ENCODE measurements around the gene MGA.

The MGA gene

DNA sequence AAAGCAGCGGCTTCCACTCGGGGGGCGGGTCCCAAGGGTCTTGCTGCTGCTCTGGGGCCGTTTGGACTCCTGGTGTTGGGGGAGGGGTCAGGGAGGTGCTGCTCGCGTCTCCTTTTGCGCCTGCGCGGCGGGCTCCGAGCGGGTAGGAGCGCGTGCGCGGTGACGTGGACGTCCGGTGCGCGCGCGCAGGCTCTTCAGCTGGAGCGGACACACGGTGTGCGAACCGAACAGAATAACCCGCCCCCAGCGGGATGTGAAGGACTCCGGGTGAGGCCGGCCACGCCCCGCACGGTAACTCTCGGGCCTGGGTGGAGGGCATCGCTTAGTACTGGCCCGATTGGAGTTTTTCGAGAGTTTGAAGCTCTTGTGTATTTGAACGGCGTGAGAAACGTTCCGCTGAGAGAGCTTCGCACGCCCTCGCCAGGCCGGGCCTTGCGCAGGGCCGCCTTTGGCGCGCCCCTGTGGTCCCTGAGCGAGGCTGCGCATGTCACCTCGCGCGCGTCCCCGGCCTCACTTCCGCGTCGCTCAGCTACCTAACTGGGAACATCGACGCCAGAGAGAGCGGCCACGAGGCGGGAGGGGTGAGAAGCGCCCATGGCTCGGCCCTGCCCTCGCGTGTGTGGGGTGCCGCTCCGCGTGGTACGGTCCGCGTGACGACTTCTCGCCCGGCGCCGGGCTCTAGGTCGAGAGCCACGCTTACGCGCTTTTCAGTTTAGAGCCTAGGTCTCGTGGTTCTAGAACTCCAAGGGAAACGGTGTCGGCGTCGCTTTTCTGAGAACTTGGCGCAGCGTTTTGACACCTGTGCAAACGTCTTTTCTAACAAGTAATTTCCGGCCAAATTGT lies at the start of gene MGA:
Gene MGA (plus strand): TSS at position 171 of the 843 bp plus-strand sequence.
- no peaks in the 10 kb centered on the region for H3K36me3 ChIP-seq (ENCODE audit: insufficient read depth, low read depth, low read length)
- no peak within 1 kb of the TSS for H3K27ac ChIP-seq (ENCODE audit: low read length)
- H3K27me3 ChIP-seq (ENCODE audit: insufficient read depth, low read length), result peaks cover 35% of the 10 kb centered on the region
- peak within 1 kb of the TSS; percentile 82 for H3K4me3 ChIP-seq (ENCODE audit: low read length)
- no peaks in the 10 kb centered on the region for H3K9me3 ChIP-seq (ENCODE audit: insufficient read depth, low read depth, low read length)
- peak within 1 kb of the TSS; percentile 69 for H3K9ac ChIP-seq (ENCODE audit: low read depth, low read length)
- H3K4me1 ChIP-seq (ENCODE audit: insufficient read depth, low read length), result no peaks in the 10 kb centered on the region

DNA sequence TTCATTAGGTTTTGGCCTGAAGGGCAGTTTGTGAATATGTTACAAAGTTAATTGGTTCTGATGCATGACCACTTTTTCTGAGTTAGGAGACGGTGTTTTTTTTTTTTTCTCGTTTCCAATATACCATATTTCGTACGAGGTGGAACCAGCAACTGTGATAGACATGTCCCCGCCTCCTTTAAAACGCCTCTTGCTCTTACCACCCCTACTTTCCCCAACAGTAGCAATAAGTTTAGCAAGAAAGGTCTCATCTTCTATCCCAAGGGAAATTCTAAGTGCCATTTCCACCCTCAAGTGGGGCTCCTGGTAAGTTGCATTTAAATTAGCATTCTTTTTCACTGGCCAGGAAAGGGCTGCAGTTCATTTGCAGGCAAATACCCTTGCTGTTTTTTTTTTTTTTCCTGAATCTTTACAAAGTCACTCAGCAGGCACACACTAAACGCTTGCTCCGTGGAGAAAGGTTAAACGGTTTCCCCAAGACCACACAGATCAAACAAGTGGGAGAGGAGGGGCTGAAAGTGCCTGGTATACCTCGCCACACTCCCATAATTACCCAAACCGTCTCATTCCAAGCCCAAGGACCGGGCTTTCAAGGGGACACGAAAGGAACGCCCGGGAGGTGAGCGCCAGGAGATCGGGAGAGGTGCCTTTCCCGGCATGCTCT lies 39.5 kb upstream of the MGA start:
- H3K4me1 ChIP-seq (ENCODE audit: insufficient read depth, low read length), result no peaks in the 10 kb centered on the region; the same call in 1 of the 2 replicates
- H3K27me3 ChIP-seq (ENCODE audit: insufficient read depth, low read length), result peaks cover 31% of the 10 kb centered on the region
- no peaks in the 10 kb centered on the region for H3K36me3 ChIP-seq (ENCODE audit: insufficient read depth, low read depth, low read length)
- H3K9me3 ChIP-seq (ENCODE audit: insufficient read depth, low read depth, low read length), result 0 out of 2 replicates have a peak, but pooled peaks cover 3% of the 10 kb centered on the region
- no peak overlapping the region for H3K27ac ChIP-seq (ENCODE audit: low read length)
- H3K9ac ChIP-seq (ENCODE audit: low read depth, low read length), result peak overlapping the region; percentile 50
- H3K4me3 ChIP-seq (ENCODE audit: low read length), result peak overlapping the region; percentile 57

DNA sequence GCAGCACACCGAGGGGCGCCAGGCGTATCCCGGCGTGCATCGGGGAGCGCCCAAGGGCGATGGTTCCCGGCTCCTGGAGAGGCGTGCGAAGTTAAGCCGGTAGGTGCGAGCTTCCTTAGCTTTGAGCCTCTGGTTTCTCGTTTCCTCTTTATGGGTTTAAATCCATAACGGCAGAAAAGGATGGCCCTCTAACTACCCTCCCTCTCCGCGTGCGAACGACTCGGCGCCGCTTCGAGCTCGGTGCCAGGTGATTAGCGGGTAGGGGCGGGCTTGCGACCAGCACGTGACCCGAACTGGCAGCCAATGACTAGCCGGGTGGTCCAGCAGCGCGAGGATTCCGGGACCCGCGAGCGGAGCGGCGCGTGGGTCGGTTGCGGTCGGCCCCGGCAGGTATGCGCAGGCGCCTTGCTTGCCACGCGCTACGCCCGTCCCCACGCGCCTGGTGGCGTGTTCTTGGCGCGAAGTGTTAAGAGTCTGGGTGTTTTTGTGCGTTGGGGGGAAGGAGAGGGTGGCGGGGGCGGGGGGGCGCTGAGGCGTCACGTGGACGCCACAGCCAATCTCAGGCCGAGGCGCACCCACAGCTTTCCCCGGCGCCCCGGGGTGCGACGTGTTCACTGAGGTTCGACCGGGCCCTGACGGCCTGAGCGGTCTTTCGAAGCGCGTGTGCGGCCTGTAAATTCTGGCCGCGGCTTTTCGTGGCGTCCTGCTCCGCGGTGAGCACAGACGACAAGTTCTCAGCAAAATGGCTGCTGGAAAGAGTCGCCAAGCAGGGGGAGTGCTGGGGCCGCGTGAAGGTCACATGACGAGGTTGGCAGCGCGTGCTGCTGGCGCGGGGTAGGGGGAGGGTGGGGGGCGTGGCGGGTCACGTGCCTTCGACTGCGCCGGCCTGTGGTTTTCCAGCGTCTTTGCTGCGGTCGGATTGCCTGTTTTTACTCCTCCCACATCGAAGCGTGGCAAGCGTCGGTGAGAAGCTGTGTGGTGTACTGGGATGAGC lies 38.7 kb upstream of the MGA start:
- peak overlapping the region; percentile 69; the same call in 1 of the 2 replicates for H3K9ac ChIP-seq (ENCODE audit: low read depth, low read length)
- peaks cover 31% of the 10 kb centered on the region for H3K27me3 ChIP-seq (ENCODE audit: insufficient read depth, low read length)
- H3K4me1 ChIP-seq (ENCODE audit: insufficient read depth, low read length), result no peaks in the 10 kb centered on the region; the same call in 1 of the 2 replicates
- H3K36me3 ChIP-seq (ENCODE audit: insufficient read depth, low read depth, low read length), result no peaks in the 10 kb centered on the region
- no peak overlapping the region for H3K27ac ChIP-seq (ENCODE audit: low read length)
- H3K9me3 ChIP-seq (ENCODE audit: insufficient read depth, low read depth, low read length), result 0 out of 2 replicates have a peak, but pooled peaks cover 3% of the 10 kb centered on the region
- peak overlapping the region; percentile 57 for H3K4me3 ChIP-seq (ENCODE audit: low read length)

DNA sequence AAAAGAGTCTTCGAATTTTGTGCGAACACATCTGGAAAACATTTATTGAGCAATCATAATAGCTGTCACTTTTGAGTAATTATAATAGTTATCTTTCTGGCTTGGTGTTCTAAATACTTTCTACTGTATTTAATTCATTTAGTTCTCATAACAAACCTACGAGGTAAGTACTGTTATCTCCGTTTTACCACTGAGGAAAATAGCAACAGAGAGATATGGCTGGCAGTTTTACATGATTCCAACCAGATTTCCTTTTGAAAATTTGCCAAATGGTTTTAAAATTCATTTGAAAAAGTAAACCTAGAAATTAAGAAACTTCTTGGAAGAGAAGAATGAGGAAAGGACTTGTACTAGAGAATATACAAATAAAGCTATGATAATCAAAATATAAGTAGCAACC lies 37.3 kb upstream of the MGA start:
- H3K9me3 ChIP-seq (ENCODE audit: insufficient read depth, low read depth, low read length), result 0 out of 2 replicates have a peak, but pooled peaks cover under 1% of the 10 kb centered on the region
- no peaks in the 10 kb centered on the region for H3K36me3 ChIP-seq (ENCODE audit: insufficient read depth, low read depth, low read length)
- no peak overlapping the region for H3K4me3 ChIP-seq (ENCODE audit: low read length)
- peaks cover 31% of the 10 kb centered on the region for H3K27me3 ChIP-seq (ENCODE audit: insufficient read depth, low read length)
- H3K4me1 ChIP-seq (ENCODE audit: insufficient read depth, low read length), result no peaks in the 10 kb centered on the region; the same call in 1 of the 2 replicates
- no peak overlapping the region for H3K27ac ChIP-seq (ENCODE audit: low read length)
- no peak overlapping the region for H3K9ac ChIP-seq (ENCODE audit: low read depth, low read length)

DNA sequence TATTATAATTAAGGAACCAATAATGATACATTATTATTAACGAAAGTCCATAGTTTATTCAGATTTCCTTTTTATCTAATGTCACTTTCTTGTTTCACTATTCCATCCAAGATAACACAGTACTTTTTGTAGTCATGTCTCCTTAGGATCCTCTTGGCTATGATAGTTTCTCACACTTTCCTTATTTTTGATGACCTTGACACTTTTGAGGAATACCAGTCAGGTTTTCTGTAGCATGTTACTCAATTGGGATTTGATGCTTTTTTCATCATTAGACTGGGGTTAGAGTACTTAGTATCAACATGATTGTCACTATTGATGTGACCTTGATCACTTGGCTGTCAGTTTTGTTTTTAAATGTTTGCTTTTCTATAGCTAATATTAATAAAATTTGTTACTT lies 33.0 kb upstream of the MGA start:
- Histone ChIP-seq H3K27me3 (ENCODE audit: insufficient read depth, low read length) (peaks cover 7% of the 10 kb centered on the region), H3K4me3 (ENCODE audit: low read length) (no peak overlapping the region), H3K9ac (ENCODE audit: low read depth, low read length) (no peak overlapping the region), H3K4me1 (ENCODE audit: insufficient read depth, low read length) (peaks cover 18% of the 10 kb centered on the region), H3K27ac (ENCODE audit: low read length) (no peak overlapping the region), H3K36me3 (ENCODE audit: insufficient read depth, low read depth, low read length) (no peaks in the 10 kb centered on the region), H3K9me3 (ENCODE audit: insufficient read depth, low read depth, low read length) (no peaks in the 10 kb centered on the region)

DNA sequence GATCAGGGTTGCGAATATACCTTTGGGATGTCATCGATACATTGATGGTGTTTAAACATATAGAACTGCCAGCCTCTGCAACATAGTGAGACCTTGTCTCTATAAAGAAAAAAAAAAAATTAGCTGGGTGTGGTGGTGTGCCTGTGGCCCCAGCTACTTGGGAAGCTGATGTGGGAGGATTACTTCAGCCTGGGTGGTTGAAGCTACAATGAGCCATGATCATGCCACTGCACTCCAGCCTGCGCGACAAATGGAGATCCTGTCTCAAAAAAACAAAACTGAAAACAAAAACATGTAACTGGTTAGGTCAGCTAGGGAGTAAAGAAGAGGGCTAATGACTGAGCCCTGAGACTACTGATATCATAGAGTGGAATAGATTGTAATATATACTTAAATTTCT lies 30.7 kb upstream of the MGA start:
- Histone ChIP-seq H3K36me3 (ENCODE audit: insufficient read depth, low read depth, low read length) (no peaks in the 10 kb centered on the region), H3K27ac (ENCODE audit: low read length) (no peak overlapping the region), H3K27me3 (ENCODE audit: insufficient read depth, low read length) (no peaks in the 10 kb centered on the region), H3K4me1 (ENCODE audit: insufficient read depth, low read length) (peaks cover 33% of the 10 kb centered on the region), H3K9me3 (ENCODE audit: insufficient read depth, low read depth, low read length) (no peaks in the 10 kb centered on the region), H3K4me3 (ENCODE audit: low read length) (peak overlapping the region; percentile 12; the same call in 1 of the 2 replicates), H3K9ac (ENCODE audit: low read depth, low read length) (no peak overlapping the region; the same call in 1 of the 2 replicates)

DNA sequence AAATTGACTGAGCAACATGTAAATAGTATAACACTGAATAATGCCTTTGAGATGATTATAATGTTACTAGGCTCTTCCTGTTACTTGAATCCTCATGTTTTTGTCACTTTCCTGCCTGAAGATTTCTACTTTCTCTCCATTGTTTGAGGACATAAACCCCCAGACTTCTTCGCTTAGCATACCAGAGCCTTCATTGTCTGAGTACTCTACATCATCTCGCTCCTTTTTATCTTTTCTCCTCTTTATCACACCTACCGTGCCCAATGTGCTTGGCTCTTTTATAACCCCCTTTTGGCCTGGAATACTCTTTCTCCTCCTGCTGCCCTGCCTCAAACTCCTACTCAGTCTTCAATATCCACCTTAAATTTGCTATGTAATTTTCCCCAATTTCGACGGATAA lies 30.3 kb upstream of the MGA start:
- H3K36me3 ChIP-seq (ENCODE audit: insufficient read depth, low read depth, low read length), result no peaks in the 10 kb centered on the region
- H3K27me3 ChIP-seq (ENCODE audit: insufficient read depth, low read length), result no peaks in the 10 kb centered on the region
- peaks cover 36% of the 10 kb centered on the region for H3K4me1 ChIP-seq (ENCODE audit: insufficient read depth, low read length)
- H3K9me3 ChIP-seq (ENCODE audit: insufficient read depth, low read depth, low read length), result no peaks in the 10 kb centered on the region
- H3K9ac ChIP-seq (ENCODE audit: low read depth, low read length), result peak overlapping the region; percentile 19; the same call in 1 of the 2 replicates
- H3K4me3 ChIP-seq (ENCODE audit: low read length), result peak overlapping the region; percentile 12; the same call in 1 of the 2 replicates
- no peak overlapping the region for H3K27ac ChIP-seq (ENCODE audit: low read length)

DNA sequence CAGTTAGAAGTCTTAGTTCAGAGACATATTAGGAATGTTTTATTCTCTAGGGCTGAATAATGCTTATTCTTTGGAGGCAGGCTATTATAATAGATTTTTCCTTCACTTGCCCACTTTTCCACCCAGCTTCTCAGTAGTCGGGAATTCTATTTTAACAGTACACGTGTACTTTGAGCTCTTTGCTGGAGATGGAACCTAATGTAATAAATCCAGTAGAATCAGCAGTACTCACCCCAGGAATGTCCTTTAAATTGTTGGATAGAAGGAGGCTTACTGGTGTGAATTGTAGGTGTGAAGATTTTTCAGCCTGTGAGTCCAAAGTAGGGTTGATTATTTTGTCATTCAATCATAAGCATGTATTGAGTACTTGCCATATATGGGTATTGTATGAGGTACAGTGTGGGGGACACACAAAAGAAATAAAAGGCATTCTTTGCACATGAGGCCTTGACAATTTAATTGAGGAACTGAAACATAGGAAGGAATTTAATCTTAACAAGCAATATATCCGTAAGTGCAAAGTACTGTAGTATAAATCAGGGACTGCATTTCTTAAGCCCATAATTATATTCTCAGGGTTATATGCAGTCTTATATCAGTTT lies 29.5 kb upstream of the MGA start:
- Histone ChIP-seq H3K4me3 (ENCODE audit: low read length) (no peak overlapping the region), H3K27me3 (ENCODE audit: insufficient read depth, low read length) (no peaks in the 10 kb centered on the region), H3K9me3 (ENCODE audit: insufficient read depth, low read depth, low read length) (no peaks in the 10 kb centered on the region), H3K4me1 (ENCODE audit: insufficient read depth, low read length) (peaks cover 36% of the 10 kb centered on the region), H3K9ac (ENCODE audit: low read depth, low read length) (no peak overlapping the region), H3K27ac (ENCODE audit: low read length) (no peak overlapping the region), H3K36me3 (ENCODE audit: insufficient read depth, low read depth, low read length) (no peaks in the 10 kb centered on the region)

DNA sequence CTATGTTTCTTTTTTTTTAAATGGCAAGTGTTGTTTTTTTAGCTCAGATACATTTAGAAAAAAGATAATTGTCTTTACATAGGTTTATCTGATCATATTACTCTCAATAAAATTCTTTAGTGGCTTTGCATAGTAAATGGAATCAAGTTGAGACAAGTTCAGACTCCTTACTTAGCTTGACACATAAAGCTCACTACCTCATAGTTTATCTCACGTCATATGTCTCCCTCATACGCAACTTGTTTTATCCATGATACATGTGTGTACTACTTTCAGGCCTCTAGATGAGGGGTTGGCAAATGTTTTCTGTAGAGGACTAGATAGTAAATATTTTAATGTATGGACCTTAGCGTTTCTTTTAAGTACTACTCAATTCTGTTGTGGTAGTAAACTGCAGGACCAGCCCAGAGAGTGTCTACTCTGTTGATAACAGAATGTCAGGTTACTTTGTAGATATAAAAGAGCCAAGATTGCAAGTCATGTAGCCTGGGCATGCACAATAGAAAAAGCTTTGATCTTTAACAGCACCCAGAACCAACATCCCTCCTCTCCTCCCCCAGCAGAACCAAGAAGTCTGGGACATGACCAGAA lies 28.2 kb upstream of the MGA start:
- H3K9ac ChIP-seq (ENCODE audit: low read depth, low read length), result no peak overlapping the region

DNA sequence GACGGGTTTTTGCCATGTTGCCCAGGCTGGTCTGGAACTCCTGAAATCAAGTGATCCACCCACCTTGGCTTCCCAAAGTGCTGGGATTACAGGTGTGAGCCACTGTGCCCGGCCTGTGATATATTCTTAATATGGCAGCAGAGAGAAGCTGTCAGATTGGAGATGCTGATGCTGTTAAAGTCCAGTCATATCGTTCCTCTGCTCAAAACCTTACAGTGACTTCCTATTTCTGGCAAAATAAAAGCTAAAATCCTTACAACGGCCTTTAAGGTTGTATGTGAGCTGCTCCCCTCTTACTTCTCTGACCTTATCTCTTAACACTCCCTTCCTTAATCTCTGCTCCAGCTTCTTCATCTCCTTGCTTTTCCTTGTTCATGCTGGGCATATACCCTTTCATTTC lies 26.6 kb upstream of the MGA start:
- no peaks in the 10 kb centered on the region for H3K9me3 ChIP-seq (ENCODE audit: insufficient read depth, low read depth, low read length)
- H3K27ac ChIP-seq (ENCODE audit: low read length), result no peak overlapping the region
- H3K9ac ChIP-seq (ENCODE audit: low read depth, low read length), result no peak overlapping the region
- H3K36me3 ChIP-seq (ENCODE audit: insufficient read depth, low read depth, low read length), result no peaks in the 10 kb centered on the region
- peaks cover 36% of the 10 kb centered on the region for H3K4me1 ChIP-seq (ENCODE audit: insufficient read depth, low read length)
- H3K27me3 ChIP-seq (ENCODE audit: insufficient read depth, low read length), result no peaks in the 10 kb centered on the region
- H3K4me3 ChIP-seq (ENCODE audit: low read length), result no peak overlapping the region

More for the DNA sequence above, 28.2 kb upstream of the MGA start:
- no peaks in the 10 kb centered on the region for H3K36me3 ChIP-seq (ENCODE audit: insufficient read depth, low read depth, low read length)
- H3K27ac ChIP-seq (ENCODE audit: low read length), result no peak overlapping the region
- no peak overlapping the region for H3K4me3 ChIP-seq (ENCODE audit: low read length)
- H3K27me3 ChIP-seq (ENCODE audit: insufficient read depth, low read length), result no peaks in the 10 kb centered on the region
- peaks cover 36% of the 10 kb centered on the region for H3K4me1 ChIP-seq (ENCODE audit: insufficient read depth, low read length)
- H3K9me3 ChIP-seq (ENCODE audit: insufficient read depth, low read depth, low read length), result no peaks in the 10 kb centered on the region
